GM18507 (cell line): ENCODE data around the gene ZNF549.

Source experiments
- DNase-seq: peaks from one replicate; pipeline ENCODE4 v3.0.0; 2011; ENCODE audit warnings: low read depth; ENCODE audit not compliant: insufficient read length; ENCODE audit errors: extremely low spot score
- FAIRE-seq: peaks from 2 replicates; lab custom pipeline; 2011; peaks lifted over from hg19 to GRCh38; lab: Jason Lieb, UNC

ZNF549 gene

DNA sequence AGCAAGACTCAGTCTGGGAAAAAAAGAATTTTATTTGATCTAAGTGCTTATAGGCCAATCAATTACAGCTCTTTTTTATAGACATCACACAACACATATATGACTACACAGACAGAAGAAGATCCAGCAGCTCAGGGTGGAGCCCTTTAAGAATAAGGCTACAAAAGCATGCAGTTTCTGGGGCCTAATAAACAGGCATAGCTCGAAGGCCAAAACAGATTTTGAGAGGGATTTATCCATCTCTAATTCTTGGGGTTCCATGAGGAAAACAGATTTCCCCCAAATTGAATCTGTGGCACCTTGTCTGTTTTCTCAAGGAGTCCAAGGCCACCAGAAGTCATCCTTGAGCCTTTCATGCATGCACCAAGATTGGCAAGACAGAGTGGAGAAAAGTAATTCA, 36.4 kb downstream of the ZNF549 start:
- no peak for DNase-seq
- no peak for FAIRE-seq

DNA sequence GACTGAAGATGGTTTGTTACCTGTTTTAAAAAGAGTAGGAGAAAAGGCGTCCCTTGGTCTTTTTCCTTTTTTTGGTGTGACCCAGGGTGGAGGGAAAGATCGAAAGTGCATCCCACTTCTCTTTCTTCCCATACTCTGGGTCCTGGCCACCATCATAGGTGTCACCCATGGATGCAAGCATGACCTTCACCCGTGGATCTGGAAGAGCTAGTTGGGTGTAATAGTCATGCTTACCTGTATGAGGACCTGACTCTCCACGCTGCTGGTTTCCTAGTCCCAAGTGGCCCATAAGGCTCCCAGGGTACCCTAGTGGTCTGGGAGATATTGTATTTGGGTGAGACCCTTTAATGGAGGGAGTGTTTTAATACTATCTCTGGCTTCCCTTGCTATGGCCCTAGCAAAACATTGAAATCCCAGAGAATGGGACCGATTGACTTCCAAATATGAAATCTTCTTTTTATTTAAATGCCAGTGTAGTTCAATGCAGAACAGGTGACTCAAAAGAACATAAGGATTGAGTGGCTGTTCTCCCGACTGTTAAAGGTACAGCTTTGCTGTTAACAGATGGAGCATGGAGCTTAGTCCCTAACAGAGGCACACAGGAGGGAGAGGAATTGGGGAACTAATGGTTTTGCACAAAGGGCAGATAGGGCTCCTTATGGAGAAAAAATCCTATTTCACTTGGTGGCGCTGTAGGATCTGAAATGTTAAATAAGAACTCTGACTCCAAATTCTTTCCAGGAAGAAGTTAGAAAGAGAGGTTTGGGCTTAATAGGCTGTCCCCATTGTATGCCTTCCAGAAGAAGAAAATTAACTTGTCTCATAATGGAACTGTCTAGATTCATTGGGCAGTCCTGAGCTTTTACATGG, 39.5 kb downstream of the ZNF549 start:
- no peak for FAIRE-seq
- no peak for DNase-seq

GRCh38 chr19:57570707-57571106, 43.6 kb downstream of the ZNF549 start:
- FAIRE-seq = no peak
- DNase-seq = no peak

GRCh38 chr19:57572415-57572947, 45.3 kb downstream of the ZNF549 start:
- DNase-seq (no peak), FAIRE-seq (no peak)

GRCh38 chr19:57576661-57577060, 49.5 kb downstream of the ZNF549 start:
- FAIRE-seq (no peak), DNase-seq (no peak)

DNA sequence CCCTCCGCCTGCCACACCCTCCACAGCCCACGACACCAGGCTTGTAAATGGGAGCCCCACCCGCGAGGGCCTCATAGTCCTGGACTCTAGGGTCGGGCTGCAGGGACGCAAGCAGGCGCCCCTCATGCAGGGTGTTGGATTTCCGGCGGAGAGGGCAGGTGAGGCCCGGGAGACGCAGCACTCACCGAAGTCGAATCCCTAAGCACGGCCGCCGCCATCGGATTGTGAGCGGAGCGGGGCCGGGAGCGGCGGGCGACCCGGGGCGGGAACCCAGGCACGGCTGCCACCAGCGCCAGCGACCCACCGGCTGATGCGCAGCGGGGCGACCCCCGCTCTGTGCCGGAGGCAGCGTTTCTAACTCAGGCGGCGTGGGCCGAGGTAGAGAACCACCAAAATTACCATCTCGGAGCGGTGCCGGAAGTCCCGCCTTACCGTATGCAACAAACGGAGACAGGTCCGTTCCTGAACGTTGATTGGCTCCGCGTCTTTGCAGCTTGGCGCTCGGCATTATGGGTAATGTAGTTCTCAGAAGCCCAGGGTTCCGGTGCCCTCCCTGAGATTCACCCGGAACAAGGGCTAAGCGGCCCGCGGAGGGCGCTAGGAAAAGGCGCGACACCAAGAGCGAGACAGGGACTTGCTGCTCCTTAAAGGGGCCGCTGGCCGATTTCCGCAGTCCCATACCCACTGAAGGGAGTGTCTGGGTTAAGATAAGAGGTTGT, 51.5 kb downstream of the ZNF549 start, which contains the start of gene ZNF416:
Gene ZNF416, minus strand, starts transcription at position 425 of the 719 bp plus-strand sequence. Its CDS starts 207 bp downstream, at position 218.
- FAIRE-seq = peak; percentile 99
- peak; percentile 94 for DNase-seq

- DNase-seq = no peak
- FAIRE-seq = no peak
These were observed 56.0 kb downstream of the ZNF549 start for GRCh38 chr19:57583104-57583520.

GRCh38 chr19:57583521-57584416, 56.6 kb downstream of the ZNF549 start, which contains the start of gene ZIK1:
ZIK1 (plus strand) TSS chr19:57584145; CDS start chr19:57584357, 212 bp downstream.
- DNase-seq = peak; percentile 69
- FAIRE-seq = peak; percentile 94

DNA sequence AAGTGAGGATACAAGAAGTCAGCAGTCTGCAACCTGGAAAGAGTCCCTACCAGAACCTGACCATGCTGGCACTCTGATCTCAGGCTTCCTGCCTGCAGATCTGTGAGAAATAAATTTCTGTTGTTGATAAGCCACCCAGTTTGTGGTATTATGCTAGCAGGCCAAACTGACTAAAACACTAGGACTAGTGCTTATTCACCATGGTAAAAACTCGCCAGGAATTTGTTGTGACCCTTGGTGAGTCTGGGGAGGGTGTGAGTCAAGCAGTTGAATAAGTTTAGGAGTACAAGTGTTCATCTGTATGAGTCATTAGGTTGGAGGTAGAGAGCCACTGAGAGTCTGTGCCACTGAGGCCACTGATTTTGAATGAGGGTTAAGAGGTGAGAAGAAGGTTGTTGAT, 60.4 kb downstream of the ZNF549 start:
- DNase-seq = no peak
- no peak for FAIRE-seq

- FAIRE-seq = no peak
- no peak for DNase-seq
These were observed 72.2 kb downstream of the ZNF549 start for GRCh38 chr19:57599377-57599760.

GRCh38 chr19:57599761-57600383, 72.7 kb downstream of the ZNF549 start, which contains the start of gene ZNF530:
ZNF530 (plus strand) TSS chr19:57599885; CDS start chr19:57604346, 4,461 bp downstream.
- peak; percentile 94 for FAIRE-seq
- peak; percentile 78 for DNase-seq

- FAIRE-seq = no peak
These were observed 79.8 kb downstream of the ZNF549 start for GRCh38 chr19:57606931-57607330.

More at GRCh38 chr19:57606931-57607330, 79.8 kb downstream of the ZNF549 start:
- no peak for DNase-seq
